ENCODE results near the gene ATF6.

ATF6 gene

DNA sequence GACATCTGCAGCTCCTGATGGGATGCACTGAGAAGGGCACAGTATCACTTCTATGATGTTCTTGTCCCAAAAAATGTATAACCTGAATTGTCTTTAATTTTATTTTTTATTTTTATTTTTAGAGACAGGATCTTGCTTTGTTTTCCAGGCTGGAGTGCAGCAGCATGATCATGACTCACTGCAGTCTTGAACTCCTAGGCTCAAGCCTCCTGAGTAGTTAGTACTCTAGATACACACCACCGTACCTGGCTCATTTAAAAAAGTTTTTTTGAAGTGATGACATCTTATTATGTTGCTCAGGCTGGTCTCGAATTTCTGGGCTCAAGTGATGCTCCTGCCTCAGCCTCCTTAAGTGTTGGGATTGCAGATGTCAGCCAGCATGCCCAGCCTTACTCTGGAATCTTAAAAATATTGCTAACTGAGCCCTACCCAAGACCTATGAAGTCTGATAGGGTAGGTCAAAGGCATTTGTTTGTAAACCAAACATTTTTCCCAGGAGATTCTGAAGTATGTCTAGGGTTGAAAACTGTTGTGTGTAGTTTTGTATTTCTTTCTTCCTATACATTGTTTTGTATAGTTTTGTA, 68.9 kb downstream of the ATF6 start:
- no peak for DNase-seq (ENCODE audit: low read depth)

DNA sequence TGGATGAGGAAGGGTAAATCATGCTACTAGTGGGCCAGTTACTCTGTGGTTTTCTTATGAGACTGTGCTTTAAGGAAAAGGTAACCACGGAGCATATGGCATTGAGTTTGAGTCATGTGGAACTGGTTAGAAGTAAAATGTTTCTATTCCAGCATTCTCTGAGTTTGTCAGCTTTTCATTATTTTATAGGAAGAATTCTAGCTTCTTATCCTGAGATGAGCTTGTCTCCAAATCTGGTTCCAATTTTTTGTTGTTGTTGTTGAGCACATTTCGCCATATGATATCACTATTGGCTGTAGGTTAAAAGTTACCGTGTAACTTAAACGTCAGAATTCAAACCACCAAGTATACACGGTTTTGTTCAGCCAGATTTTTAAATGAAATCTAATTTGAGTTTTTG, 69.9 kb downstream of the ATF6 start:
- no peak for DNase-seq (ENCODE audit: low read depth)

DNA sequence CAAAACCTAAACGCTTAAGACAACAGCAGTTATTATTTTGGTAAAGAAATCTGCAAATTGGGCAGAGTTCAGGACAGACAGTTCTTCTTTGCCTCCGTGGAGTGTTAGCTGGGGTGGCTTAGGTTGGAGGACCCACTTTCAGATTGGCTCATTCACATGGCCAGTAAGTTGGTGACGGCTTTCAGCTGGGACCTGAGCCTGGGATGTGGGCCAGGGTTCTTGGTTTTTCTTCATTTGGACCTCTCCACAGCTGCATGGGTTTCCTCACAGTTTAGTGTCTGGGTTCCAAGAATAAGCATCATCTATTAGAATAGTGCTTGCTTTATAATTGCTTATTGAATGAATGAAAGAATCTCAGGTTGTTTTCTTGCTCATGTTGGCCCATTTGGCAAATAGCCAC, 72.2 kb downstream of the ATF6 start:
- no peak for DNase-seq (ENCODE audit: low read depth)

DNA sequence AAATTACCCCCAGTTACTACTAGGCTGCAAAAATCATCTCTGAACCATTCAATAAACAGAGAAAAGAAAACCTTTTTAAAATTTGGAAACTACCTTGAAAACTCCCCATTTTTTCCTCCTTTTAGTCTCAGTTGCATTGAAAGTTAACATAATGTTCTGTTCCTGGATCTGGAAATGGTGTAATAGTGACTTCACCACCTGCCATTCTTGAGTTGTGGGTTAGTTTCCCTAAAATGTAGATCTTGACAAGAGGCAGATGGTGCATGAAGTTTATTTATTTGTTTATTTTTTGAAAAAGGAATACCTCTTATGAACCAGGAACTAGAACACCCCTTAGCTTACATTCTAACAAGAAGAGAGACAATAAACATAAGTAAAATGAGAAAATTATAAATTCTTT, 72.8 kb downstream of the ATF6 start:
- DNase-seq (ENCODE audit: low read depth): no peak

DNA sequence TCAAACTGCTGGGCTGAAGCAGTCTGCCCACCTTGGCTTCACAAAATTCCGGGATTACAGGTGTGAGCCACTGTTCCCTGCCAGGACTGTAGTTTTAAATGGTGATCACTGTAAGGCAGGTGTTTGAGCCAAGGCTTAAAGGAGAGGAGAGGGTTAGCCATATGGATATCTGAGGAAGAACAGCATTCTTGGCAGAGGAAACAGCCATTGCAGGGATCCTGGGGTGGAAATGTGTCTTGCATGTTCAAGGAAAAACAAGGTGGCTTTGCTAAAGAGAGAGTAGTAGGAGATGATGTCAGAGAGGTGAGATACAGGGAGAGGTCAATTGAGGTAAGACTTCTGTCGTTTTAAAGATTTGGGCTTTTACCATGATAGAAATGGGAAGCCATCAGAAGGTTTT, 73.5 kb downstream of the ATF6 start:
- DNase-seq (ENCODE audit: low read depth): no peak

DNA sequence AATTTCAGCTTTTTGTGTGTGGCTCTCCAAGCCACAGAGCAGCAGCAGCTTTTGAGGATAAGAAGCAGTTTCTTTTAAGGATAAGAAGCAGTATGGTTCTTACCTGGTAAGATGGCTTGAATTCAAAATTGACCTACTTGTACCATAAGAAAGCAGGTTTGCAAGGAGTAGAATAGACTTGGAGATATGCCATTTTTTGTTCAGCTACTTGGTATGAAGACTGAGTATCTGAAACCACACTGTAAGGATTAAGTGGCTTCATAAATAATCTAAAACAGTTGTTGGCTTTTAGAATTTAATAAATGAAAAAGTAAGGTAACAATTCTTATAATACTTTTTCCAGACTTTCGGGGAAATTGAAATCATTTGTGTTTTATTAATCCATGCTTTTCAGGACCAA, 74.2 kb downstream of the ATF6 start:
- DNase-seq (ENCODE audit: low read depth): no peak

DNA sequence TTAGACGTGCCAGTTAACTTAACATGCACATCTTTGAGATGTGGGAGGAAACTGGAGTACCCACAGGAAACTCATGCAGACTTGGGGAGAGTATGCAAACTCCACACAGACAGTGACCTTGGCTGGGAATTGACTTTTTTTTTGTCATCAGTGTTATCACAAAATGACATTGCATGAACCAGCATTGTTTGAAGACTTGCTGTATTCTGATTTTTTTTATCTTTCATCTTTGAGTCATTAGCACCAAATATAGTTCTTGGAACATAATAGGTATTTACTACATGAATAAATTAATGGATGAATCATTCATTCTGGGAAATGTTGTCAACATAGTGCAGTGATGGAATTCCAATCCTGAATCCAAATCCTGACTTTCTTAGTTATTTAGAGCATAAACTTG, 77.0 kb downstream of the ATF6 start:
- no peak for DNase-seq (ENCODE audit: low read depth)

DNA sequence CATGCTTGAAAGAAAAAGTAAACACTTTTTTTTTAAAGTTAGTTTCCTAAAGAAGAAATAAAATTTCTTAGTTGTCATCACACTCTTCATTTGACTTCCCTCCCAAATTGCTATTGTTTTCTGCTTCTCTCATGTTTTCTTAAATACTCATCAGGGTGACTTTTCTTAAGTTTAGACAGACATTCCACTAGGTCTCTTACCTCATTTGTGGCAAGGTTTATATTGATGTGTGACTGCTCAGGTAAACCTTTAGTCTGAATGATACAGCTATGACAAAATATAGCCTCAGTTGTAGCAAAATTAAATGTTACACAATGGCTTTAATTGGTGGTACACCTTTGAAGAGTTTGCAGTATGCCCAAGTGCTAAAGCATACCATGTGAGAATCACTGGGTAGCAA, 78.6 kb downstream of the ATF6 start:
- DNase-seq (ENCODE audit: low read depth): no peak

DNA sequence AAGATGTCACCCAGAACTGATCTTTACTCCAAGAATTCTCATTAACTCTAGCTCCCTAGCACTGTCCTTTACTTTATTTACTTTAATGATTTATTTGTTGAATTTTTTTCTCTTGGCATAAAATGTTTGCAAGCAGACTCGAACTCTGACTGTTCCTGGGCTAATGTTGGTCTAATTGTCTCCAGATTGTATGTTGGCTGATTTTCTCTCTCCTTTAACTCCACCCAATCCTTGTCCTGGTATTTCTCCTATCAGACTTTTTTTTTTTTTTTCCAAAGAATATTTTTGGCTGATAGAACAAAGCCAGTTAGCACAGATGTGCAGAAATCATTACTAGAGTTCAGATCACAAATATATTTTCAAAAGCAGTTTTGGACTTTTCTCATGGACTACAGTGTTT, 82.6 kb downstream of the ATF6 start:
- DNase-seq (ENCODE audit: low read depth): no peak

DNA sequence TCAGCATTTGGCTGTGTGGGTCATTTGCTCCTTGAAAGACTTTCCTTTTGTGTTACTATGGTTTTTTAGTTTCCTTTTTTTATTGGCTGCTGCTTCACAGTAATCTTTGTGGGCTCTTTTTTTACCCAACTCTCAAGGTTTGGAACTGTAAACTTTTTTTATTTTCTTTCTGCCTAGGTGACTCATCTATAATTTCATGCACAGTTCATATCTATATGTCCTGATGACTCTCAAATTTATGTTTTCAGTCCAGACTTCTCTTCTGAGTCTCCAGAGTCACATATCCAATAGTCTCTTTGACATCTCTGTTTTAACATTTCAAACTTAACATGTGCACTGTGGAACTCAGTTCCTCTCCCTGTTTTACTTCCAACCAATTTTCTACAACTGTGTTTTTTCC, 83.4 kb downstream of the ATF6 start:
- no peak for DNase-seq (ENCODE audit: low read depth)

DNA sequence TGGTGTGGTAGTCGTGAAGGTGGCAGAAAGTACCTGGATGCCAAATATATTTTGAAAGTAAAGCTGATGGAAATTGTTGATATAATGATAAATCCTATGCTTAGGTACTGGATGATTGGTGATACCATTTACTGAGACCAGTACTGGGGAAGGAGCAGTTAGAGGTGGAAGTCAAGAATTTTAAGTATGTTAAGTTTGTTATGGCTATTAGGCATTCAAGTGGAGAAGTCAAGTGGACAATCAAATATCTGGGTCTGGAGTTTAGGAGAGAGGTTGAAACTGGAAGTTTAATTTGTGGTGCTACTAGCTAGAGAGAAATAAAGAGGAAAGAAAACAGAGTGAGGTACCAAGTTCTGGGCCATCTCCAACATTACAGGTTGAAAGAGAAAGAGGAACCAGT, 89.1 kb downstream of the ATF6 start:
- DNase-seq (ENCODE audit: low read depth): no peak

DNA sequence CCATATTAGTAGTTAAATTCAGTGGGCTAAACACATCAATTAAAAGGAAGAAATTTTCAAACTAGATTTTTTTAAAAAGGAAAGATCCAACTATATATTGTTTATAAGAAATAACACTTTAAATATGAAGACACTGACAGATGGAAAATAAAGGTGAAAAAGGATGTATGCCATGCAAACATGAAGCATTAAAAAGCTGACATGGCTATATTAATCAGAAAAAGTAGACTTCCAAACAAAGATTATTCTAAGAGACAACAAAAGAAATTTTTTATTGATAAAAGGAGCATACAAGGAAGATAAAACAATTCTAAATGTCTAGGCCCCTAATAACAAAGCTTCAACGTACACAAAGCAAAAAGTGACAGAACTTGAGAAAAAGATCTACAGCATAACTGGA, 92.2 kb downstream of the ATF6 start:
- no peak for DNase-seq (ENCODE audit: low read depth)

DNA sequence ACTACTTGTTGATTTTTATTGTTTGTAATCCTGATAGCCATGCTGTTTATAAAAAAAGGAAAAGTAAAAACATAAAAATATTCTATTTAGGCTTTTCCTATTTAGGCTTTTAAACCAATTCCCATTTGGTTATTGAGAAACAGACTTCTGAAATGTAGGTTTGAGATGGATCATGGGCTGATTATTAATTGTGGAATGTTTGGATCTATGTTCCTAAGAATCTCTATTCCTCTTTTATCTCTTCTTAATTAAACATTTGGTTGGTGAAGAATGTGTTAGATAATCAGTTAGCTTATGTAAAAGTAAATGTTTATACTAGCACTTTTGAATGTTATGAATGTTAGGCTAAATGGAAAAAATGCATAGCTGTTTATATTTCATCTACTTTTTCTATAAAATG, 97.4 kb downstream of the ATF6 start:
- no peak for DNase-seq (ENCODE audit: low read depth)

DNA sequence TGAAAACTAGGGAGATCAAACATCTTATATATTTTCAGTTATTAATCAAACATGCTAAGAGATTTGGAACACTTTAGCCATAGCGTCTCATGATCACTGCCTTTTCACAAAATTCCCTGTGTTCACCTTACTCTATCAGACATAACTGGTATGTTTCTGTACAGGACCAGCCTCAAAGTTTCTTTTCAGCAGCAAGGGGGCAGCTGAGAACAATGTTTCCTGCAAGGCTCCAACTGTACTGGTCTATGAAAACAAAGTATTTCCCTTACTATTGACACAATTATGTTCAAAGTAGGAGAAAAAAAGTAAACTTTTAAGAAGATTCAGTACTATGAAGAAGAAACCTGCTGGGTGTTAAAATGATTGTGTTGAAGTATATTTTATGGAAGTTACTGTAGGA, 98.5 kb downstream of the ATF6 start:
- DNase-seq (ENCODE audit: low read depth): no peak

DNA sequence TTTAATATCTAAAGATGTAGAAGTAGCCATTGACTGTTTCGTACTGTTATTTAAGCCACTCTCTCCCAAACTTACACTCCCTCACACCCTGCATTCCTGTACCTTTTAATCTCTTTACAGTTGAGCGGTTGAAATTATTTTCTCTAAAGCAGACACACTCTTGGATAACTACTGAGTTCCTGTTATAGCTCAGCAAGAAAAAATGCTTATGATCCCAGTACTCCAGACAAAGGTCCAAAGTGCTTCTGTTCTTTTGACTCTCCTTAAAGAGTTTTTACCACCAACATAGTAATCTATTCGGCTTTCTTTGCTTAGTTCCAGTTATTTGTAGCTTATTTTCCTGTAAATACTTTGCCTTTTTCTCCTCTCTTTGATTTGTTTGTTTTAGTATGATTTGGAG, 100.1 kb downstream of the ATF6 start:
- no peak for DNase-seq (ENCODE audit: low read depth)

DNA sequence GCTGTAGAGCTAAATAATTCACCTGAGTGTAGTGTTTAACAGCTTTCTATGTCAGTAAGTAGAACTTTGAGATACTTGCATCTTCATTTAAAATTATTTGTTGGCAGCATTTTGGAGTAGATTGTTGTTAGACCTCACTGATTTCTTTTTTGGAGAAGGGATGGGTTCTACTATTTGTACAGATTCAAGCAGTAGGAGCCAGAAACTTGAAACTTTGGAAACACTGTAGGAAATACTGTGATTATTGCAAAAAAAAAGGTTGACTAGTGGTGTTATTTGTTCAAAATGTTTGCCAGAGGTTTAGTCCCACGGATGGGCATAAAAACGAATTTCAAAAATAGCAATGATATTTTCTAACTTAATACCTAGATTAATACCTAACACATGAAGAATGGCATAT, 102.7 kb downstream of the ATF6 start:
- DNase-seq (ENCODE audit: low read depth): no peak

DNA sequence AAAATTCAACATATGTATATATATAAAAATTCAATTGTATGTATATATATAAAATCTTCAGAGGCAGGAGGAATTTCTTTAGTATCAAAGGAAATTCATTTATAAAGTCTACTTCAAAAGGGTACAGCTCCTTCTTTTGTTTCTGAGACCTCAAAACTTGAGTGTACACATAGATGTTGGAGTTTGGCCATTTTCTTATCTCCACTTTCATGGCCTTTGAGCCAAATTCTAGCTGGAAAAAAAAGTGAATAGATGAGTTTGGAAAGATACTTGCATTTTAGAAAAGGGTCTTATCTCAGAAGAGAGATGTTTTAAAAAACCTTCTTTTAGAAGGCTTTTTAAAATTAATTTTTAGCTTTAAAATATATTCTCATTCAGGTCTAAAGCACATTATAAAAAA, 103.2 kb downstream of the ATF6 start:
- no peak for DNase-seq (ENCODE audit: low read depth)

DNA sequence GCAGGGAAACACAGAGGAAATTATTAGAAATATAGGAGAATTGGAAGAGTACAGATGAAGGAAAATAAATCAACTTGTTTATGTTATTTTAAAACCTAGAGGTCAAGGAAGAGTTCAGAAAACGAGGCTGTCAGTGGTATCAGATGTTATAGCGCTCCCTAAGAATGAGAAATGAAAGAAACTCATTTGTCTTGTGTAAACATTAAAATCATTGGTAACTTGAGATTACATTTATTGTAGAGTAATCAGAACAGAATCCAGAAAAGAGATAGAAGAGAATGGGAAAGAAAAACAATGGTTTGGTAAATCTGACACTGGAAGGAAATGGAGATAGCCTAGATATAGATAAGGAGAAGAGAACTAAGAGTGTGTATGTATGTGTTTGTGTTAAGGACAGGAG, 106.4 kb downstream of the ATF6 start:
- no peak for DNase-seq (ENCODE audit: low read depth)

DNA sequence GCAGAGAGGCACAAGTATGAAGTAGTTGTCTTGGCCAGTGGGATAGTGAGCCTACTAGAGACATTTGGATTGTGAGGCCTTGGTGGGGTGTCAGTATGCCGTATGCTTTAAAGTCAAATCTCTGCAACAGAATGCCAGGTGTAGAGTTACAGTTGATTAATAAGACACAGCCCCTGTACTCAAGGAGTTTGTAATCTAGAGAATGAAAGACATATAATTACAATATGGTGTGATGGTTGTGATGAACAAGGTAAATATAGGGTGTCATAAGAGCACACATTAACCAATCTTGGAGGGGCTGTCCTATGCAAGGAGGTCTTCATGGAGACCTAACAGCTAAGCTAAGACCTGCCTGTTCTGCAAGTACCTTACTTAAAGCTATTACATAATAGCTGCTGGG, 113.1 kb downstream of the ATF6 start:
- no peak for DNase-seq (ENCODE audit: low read depth)

DNA sequence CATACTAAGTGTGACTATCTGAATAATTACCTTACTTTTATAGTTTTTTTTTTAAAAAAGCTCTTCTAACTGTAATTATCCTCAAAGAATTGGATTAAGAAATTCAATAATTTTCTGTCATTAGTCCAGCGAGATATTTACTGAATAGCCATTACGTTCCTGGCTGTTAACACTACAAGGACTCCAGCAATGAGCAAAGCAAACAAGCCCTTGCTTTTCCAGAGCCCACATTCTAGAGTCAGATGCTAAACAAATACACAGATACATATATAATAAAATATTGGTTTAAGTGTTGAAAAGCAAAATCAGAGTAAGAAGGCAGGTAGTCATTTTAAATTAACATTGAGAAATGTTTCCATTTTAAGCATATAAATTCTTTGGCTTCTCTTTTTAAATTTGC, 118.4 kb downstream of the ATF6 start:
- no peak for DNase-seq (ENCODE audit: low read depth)

DNA sequence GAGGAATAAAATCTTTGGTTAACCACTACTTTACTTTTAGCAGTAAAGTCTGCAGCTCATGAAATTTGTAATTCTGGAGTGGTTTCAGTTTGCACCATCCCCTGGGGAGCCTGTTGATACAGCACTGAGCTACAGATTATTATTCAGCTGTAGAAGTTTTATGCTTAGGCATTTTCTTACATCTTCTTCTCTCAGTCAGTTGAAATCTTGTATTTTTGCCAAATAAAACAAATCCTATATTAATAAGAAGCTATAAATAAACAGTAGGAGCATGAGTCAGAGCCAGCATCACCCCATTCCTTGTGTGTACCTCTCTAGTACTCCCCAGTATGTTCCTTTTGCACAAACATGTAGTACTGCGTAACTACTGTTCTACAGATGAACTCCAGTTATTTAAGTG, 118.9 kb downstream of the ATF6 start:
- DNase-seq (ENCODE audit: low read depth): no peak

DNA sequence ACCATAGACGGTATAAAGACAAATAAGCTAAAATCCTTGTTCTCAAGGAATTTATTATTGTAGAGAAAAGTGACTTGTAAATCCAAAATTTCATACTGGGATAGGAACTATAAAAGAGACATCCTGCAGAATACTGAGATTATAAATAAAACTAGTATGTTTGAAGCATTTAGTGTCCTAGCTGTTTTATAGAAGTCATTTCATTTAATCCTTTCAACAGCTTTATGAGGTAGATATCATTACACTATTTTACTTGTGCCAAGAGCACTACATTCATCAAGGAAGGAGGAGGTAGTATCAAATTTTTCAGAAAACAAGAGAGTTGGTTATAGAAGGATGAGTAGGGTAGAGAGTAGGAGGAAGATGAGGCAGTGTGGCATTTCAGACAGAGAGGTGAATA, 119.6 kb downstream of the ATF6 start:
- DNase-seq (ENCODE audit: low read depth): no peak

DNA sequence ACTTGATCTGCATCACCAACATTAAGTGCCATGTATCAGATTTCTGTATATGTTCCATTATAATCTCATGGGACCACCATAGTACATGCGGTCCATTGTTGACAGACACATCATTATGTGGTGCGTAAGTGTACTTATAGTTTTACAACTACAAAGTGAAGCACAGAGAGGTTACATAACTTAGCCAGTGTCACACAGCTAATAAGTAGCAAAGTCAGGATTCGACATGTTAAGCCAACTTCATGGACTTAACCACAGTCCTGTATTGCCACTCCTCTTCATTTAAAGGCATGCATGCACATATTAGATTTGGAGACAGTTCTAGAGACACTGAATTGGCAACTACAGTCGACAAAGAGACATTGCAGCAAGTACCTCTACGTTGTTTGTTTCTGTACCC, 120.5 kb downstream of the ATF6 start:
- DNase-seq (ENCODE audit: low read depth): no peak

DNA sequence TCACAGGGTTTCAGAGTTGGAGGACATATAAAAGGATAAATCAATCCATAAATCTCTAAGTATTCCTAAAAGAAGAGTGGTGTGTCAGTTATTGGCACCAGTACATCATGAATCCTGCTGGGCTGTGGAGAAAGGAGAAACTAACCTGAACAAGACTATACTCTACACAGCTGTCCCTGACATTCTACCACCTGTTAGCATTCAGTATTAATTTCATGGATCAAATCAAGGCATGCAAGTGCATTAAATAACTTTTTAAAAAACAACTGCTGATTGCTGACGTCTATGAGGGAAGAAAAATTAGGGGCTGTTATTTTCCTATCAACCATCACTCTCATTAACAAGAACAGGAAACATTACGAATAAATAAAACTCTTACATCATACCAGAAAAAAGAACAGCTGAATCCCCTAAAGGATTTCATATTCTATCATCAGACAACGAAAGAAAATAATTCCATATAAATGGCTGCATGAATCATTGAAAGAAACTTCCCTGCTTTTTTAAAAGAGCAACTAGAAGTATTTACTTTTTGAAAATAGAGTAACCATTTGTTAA, 121.7 kb downstream of the ATF6 start:
- no peak for DNase-seq (ENCODE audit: low read depth)

DNA sequence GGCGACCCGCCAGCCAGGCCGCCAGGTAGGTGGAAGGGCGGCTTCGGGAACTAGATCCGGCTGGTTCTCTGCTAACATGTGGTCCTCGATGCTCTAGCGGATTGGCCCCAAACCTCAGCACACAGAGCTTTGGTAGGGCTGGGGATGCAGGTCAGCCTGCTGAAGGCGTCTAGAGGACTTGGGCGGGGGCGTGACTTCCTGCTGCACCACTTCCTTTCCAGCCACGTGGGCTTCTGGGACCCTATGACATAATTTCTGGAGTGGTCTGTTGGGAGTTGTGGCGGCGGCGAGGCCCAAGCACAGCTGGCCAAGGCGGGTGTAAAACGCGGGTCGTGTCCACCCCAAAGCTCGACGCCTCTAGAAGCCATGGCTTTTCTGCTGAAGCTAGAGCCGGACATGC, 124.5 kb downstream of the ATF6 start:
- DNase-seq (ENCODE audit: low read depth): no peak
